Liver (tissue), 9 donors: ENCODE results near the gene IRGQ. TPM values are rescaled to one million over a fixed set of nuclear protein-coding genes. Genes with fewer than 3 reads are reported as not detected.

Source experiments
- DNase-seq: peaks from one replicate; pipeline ENCODE4 v3.0.0-alpha.2; 2017; ENCODE audit warnings: low spot score
- H3K27ac ChIP-seq, 2 donors: one replicate each; pipeline ENCODE4 v1.7.0; 2013; ENCODE audit warnings: inconsistent platforms in 2 of 2, low read length in 2 of 2, control low read depth in 1 of 2, low read depth in 1 of 2, mild to moderate bottlenecking in 1 of 2
- H3K27me3 ChIP-seq, 4 donors: one replicate each; pipeline versions ENCODE4 v1.6.1 to v1.7.0; 2013; ENCODE audit warnings: low read length in 3 of 4, inconsistent platforms in 1 of 4, mild to moderate bottlenecking in 1 of 4, moderate library complexity in 1 of 4; ENCODE audit not compliant: control insufficient read depth in 4 of 4, insufficient read depth in 4 of 4
- H3K36me3 ChIP-seq, 4 donors: one replicate each; pipeline versions ENCODE4 v1.6.1 to v1.7.0; 2013; ENCODE audit warnings: low read length in 3 of 4, mild to moderate bottlenecking in 3 of 4, low read depth in 1 of 4, moderate library complexity in 1 of 4; ENCODE audit not compliant: control insufficient read depth in 4 of 4, insufficient read depth in 3 of 4
- H3K4me1 ChIP-seq, 4 donors: one replicate each; pipeline versions ENCODE4 v1.6.1 to v1.7.0; 2013; ENCODE audit warnings: low read length in 3 of 4, mild to moderate bottlenecking in 3 of 4, moderate library complexity in 1 of 4; ENCODE audit not compliant: control insufficient read depth in 4 of 4, insufficient read depth in 4 of 4
- H3K4me3 ChIP-seq, 3 donors: one replicate each; pipeline versions ENCODE4 v1.6.1 to v1.7.0; 2013; ENCODE audit warnings: low read length in 3 of 3, control low read depth in 1 of 3, low read depth in 1 of 3, mild to moderate bottlenecking in 1 of 3
- H3K9ac ChIP-seq, 2 donors: one replicate each; pipeline ENCODE4 v1.7.0; 2013; ENCODE audit warnings: low read length in 2 of 2, mild to moderate bottlenecking in 2 of 2, moderate library complexity in 2 of 2, control low read depth in 1 of 2, low read depth in 1 of 2
- H3K9me3 ChIP-seq, 4 donors: one replicate each; pipeline versions ENCODE4 v1.6.1 to v1.7.0; 2013; ENCODE audit warnings: low read length in 3 of 4; ENCODE audit not compliant: control insufficient read depth in 4 of 4
- FOXA1 ChIP-seq: IDR thresholded peaks from 2 replicates; pipeline ENCODE4 v1.6.1; 2016; ENCODE audit warnings: antibody characterized with exemption
- GABPA ChIP-seq, 2 donors: IDR thresholded peaks in 1 of 2; conservative IDR thresholded peaks in 1 of 2; 2 replicates each; pipeline ENCODE4 v1.6.1; 2016; ENCODE audit warnings: antibody characterized with exemption in 2 of 2, mild to moderate bottlenecking in 1 of 2, moderate library complexity in 1 of 2
- HNF4G ChIP-seq: IDR thresholded peaks from 2 replicates; pipeline ENCODE4 v1.6.1; 2016; ENCODE audit warnings: antibody characterized with exemption
- JUND ChIP-seq, 2 donors: IDR thresholded peaks; 2 replicates each; pipeline ENCODE4 v1.6.1; 2016; ENCODE audit warnings: antibody characterized with exemption in 2 of 2
- MAX ChIP-seq: IDR thresholded peaks from 2 replicates; pipeline ENCODE4 v1.6.1; 2016; ENCODE audit warnings: antibody characterized with exemption
- NR2F2 ChIP-seq: IDR thresholded peaks from 2 replicates; pipeline ENCODE4 v1.6.1; 2016; ENCODE audit warnings: antibody characterized with exemption
- REST ChIP-seq: IDR thresholded peaks from 2 replicates; pipeline ENCODE4 v1.6.1; 2016; ENCODE audit warnings: antibody characterized with exemption, mild to moderate bottlenecking
- RXRA ChIP-seq, 2 donors: IDR thresholded peaks; 2 replicates each; pipeline ENCODE4 v1.6.1; 2017 to 2018; ENCODE audit warnings: antibody characterized with exemption in 2 of 2, mild to moderate bottlenecking in 1 of 2
- SP1 ChIP-seq: IDR thresholded peaks from 2 replicates; pipeline ENCODE4 v1.6.1; 2018; ENCODE audit warnings: antibody characterized with exemption, mild to moderate bottlenecking
- TAF1 ChIP-seq: conservative IDR thresholded peaks from 2 replicates; pipeline ENCODE4 v1.6.1; 2016; ENCODE audit warnings: antibody characterized with exemption, mild to moderate bottlenecking
- YY1 ChIP-seq: IDR thresholded peaks from 2 replicates; pipeline ENCODE4 v1.6.1; 2016; ENCODE audit warnings: antibody characterized with exemption, mild to moderate bottlenecking
- ZBTB33 ChIP-seq: IDR thresholded peaks from 2 replicates; pipeline ENCODE4 v1.6.1; 2016; ENCODE audit warnings: antibody characterized with exemption
- WGBS: extraction: QIAGEN DNeasy Blood & Tissue Kit; methylation state at CpG from one replicate; pipeline ENCODE4 v1.1.7; 2013; 5-methylcytosine and 5-hydroxymethylcytosine counted together
- polyA plus RNA-seq, 2 donors: library from polyadenylated mRNA; stranded (reverse) in 1 of 2; unstranded in 1 of 2; fragments of 200-250 nt in 1 of 2; fragments of >200 nt in 1 of 2; fragmentation: Nextera tagmentation in 1 of 2; extraction: Ambion mirVana in 1 of 2; gene quantifications; one replicate each; pipeline versions ENCODE4 v1.2.1 to v1.2.3, GENCODE V29; 2013 to 2015
- total RNA-seq, 2 donors: library from RNA; depleted of rRNA; stranded (reverse); fragments of >200 nt; gene quantifications; one replicate each; pipeline ENCODE4 v1.2.3, GENCODE V29; 2014
- donor health status: healthy.
- donor health status: healthy.
- donor health status: healthy.
- donor health status: healthy.
- donor health status: healthy.

The IRGQ gene
- total and polyA plus RNA-seq, 4 donors: 2.8 to 15.5 (median 5.2) TPM

- Histone ChIP-seq H3K27ac (no peak overlapping the region), H3K27me3 (no peaks in the 10 kb centered on the region), H3K9ac (no peak overlapping the region), H3K9me3 (no peaks in the 10 kb centered on the region), H3K4me1 (no peaks in the 10 kb centered on the region), H3K36me3 (peaks cover 0 to 7% (median 2%) of the 10 kb centered on the region in 4 donors), H3K4me3 (no peak overlapping the region)
- DNase-seq: no peak
- TF ChIP-seq REST (no peak), GABPA (IDR thresholded peaks at IDR 0.05 in 1 of 2, conservative IDR thresholded peaks at IDR 0.05 in 1 of 2) (no peak)
- 86% methylated on average over 28 of the region's 28 CpGs for WGBS
These were observed 11.6 kb upstream of the IRGQ start for GRCh38 chr19:43607238-43608205.

GRCh38 chr19:43606569-43607229, 10.8 kb upstream of the IRGQ start:
- H3K4me1 ChIP-seq: no peaks in the 10 kb centered on the region
- DNase-seq: no peak
- no peak overlapping the region for H3K4me3 ChIP-seq
- H3K36me3 ChIP-seq: peaks cover 0 to 6% (median 1%) of the 10 kb centered on the region in 4 donors
- no peaks in the 10 kb centered on the region for H3K27me3 ChIP-seq
- H3K27ac ChIP-seq: no peak overlapping the region
- WGBS: 94% methylated on average over 7 of the region's 7 CpGs
- no peaks in the 10 kb centered on the region for H3K9me3 ChIP-seq
- TF ChIP-seq SP1: no peak
- TF ChIP-seq FOXA1: no peak
- no peak for TF ChIP-seq HNF4G
- no peak for TF ChIP-seq JUND (IDR thresholded peaks at IDR 0.05)
- TF ChIP-seq YY1: no peak
- no peak for TF ChIP-seq MAX
- TF ChIP-seq ZBTB33: no peak
- TF ChIP-seq TAF1: no peak
- TF ChIP-seq NR2F2: no peak
- TF ChIP-seq RXRA (IDR thresholded peaks at IDR 0.05): no peak
- no peak overlapping the region for H3K9ac ChIP-seq
